Ascending aorta (tissue), 2 donors: ENCODE measurements around the gene DUOX2. TPM values are rescaled to one million over a fixed set of nuclear protein-coding genes. Genes with fewer than 3 reads are reported as not detected.
A peak's percentile ranks its signal among the peaks of the same experiment; 100 is the strongest.
"Not testable (repeated sequence)": the region's sequence is repeated elsewhere in the genome, so short reads cannot be mapped to it uniquely, and the experiment has no call there.

Source experiments
- DNase-seq, 2 donors: peaks; one replicate each; pipeline ENCODE4 v3.0.0-alpha.2; 2019; ENCODE audit warnings: low spot score in 2 of 2
- H3K27ac ChIP-seq, 2 donors: fragments of 200-600 bp; sonication (generic); one replicate each; pipeline ENCODE4 v1.5.1; 2016 to 2017; ENCODE audit warnings: mild to moderate bottlenecking in 1 of 2
- H3K27me3 ChIP-seq: fragments of 200-600 bp; sonication (generic); one replicate; pipeline ENCODE4 v1.5.1; 2017
- H3K36me3 ChIP-seq, 2 donors: fragments of 200-600 bp; sonication (generic); one replicate each; pipeline ENCODE4 v1.5.1; 2016
- H3K4me1 ChIP-seq, 2 donors: fragments of 200-600 bp; sonication (generic); one replicate each; pipeline ENCODE4 v1.5.1; 2016 to 2017; ENCODE audit warnings: mild to moderate bottlenecking in 1 of 2
- H3K4me3 ChIP-seq, 2 donors: fragments of 200-600 bp; sonication (generic); one replicate each; pipeline ENCODE4 v1.5.1; 2016 to 2017; ENCODE audit warnings: mild to moderate bottlenecking in 1 of 2
- H3K9me3 ChIP-seq, 2 donors: fragments of 200-600 bp; sonication (generic); one replicate each; pipeline ENCODE4 v1.5.1; 2016
- CTCF ChIP-seq, 3 experiments: fragments of 200-600 bp in 2 of 3; fragments of 450-650 bp in 1 of 3; sonication (generic) in 2 of 3; IDR thresholded peaks; one replicate each; pipeline ENCODE4 v1.5.1; 2016 to 2019; ENCODE audit warnings: antibody characterized with exemption in 3 of 3, mild to moderate bottlenecking in 1 of 3, moderate library complexity in 1 of 3
- intact Hi-C: fragments of 100-400 bp; cut with DNase I; formaldehyde crosslinking; loops from one replicate; pipeline ENCODE4 v1.15.1; 2023
- total RNA-seq: library from RNA; depleted of rRNA; stranded (reverse); fragments of >200 nt; gene quantifications from one replicate; pipeline ENCODE4 v1.1.0, GENCODE V29; 2016

The DUOX2 gene
- total RNA-seq, 1 donor from 2014 or later, result 2.3 TPM

DNA sequence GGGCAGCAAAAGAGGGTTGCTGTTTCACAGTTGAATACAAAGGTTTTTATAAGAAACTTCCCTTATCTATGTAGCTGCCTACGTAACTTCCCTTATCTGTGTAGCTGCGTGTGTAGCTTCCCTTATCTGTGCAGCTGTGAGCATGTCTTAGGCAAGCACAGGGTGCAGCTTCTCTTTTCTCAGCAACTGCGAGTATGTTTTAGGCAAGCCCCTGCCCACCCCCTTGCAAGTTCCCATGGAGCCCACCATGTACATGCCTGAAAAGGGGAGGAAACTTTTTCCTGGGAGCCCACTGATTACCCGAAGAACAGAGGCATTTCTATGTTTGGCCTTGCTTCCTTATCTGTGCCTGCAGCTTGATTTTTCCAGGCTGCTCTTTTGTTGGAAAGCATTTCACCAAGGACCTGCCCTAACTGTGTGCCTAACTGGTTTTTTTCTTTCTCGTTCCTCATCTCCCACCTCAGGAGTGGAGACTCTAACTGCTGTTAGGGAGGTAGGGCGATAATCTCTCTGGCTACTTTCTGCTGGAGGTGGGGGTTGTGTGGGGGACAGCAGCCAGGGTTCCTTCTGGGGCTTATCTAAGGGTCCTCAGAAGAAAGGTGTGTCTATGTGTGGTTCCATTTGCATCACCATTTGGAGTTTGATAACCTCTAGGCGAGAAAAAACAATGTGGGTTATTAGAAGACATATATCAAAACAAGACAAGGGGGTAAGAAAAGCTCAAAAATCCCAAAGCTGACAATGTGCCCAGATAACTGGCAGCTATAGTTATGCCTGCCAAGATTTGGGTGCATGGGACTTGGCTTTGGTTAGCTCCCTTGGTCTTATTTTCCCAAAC is 65.0 kb downstream of the DUOX2 start:
- Histone ChIP-seq H3K27me3 (no peaks in the 10 kb centered on the region), H3K9me3 (no peaks in the 10 kb centered on the region), H3K4me3 (no peak overlapping the region), H3K27ac (peak overlapping the region; percentile 51 to 52), H3K36me3 (no peaks in the 10 kb centered on the region), H3K4me1 (peaks cover 0 to 4% of the 10 kb centered on the region in 2 donors)
- DNase-seq, result no peak
- intact Hi-C loops, result no loop called here
- TF ChIP-seq CTCF (IDR thresholded peaks at IDR 0.05), result no peak

DNA sequence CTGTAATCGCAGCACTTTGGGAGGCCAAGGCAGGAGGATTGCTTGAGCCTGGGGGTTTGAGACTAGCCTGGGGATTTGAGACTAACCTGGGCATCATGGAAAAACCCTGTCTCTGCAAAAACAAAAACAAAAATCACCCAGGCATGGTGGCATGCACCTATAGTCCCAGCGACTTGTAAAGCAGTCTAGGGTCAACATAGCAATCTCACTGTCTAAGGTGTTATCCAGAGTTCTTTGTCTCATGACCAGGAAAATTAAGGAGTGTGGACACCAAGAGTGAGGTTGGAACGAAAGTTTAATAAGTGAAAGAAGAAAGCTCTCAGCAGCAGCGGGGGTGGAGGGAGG is 65.6 kb downstream of the DUOX2 start:
- H3K4me1 ChIP-seq, DNase-seq, H3K36me3 ChIP-seq, H3K9me3 ChIP-seq, H3K4me3 ChIP-seq, intact Hi-C loops, H3K27me3 ChIP-seq, H3K27ac ChIP-seq: not testable (repeated sequence)

GRCh38 chr15:45044270-45044669 is 69.7 kb downstream of the DUOX2 start:
- H3K4me1 ChIP-seq, H3K27ac ChIP-seq, H3K27me3 ChIP-seq, H3K36me3 ChIP-seq, intact Hi-C loops, H3K9me3 ChIP-seq, H3K4me3 ChIP-seq, DNase-seq: not testable (repeated sequence)

DNA sequence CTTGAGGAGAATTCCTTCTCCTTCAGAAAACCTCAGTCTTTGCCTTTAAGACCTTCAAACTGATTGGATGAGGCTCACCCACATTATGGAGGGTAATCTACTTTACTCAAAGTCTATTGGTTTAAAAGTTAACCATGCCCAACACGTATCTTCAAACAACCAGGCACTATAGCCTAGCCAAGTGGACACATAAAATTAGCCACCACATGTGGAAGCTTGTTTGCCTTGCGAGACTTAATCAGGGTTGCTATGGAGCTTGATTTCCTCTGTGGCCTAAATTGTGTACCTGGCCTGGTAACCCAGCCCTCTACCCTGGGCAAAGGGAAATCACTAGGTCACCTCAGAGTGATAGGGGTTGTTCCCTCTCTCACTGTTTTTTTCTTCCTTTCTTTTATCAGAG is 71.1 kb downstream of the DUOX2 start:
- H3K27me3 ChIP-seq, H3K4me3 ChIP-seq, DNase-seq, H3K4me1 ChIP-seq, H3K9me3 ChIP-seq, H3K36me3 ChIP-seq, intact Hi-C loops, H3K27ac ChIP-seq: not testable (repeated sequence)

Other genes starting within 250 kb of the DUOX2 start
- gene TERB2, start 157.5 kb downstream of the DUOX2 start, total RNA-seq, result not detected
- gene SORD, start 91.0 kb downstream of the DUOX2 start, total RNA-seq, result 6.5 TPM
- 0.32 TPM for gene DUOXA2, start 154 bp upstream of the DUOX2 start, total RNA-seq
- gene DUOXA1, start 15.7 kb upstream of the DUOX2 start, total RNA-seq, result 4.2 TPM
- gene DUOX1, start 15.8 kb upstream of the DUOX2 start, total RNA-seq, result 2.7 TPM
- 75.0 TPM for gene SHF, start 73.8 kb upstream of the DUOX2 start, total RNA-seq
- not detected for gene SLC28A2, start 138.1 kb upstream of the DUOX2 start, total RNA-seq